OCI-LY7 (cell line): Measurements from ENCODE around the gene NPIPB2. TPM values are rescaled to one million over a fixed set of nuclear protein-coding genes. Genes with fewer than 3 reads are reported as not detected.

ENCODE experiments used
- BruUV-seq: library from RNA; stranded (reverse); fragments of 400-500 nt; replicated peaks from 2 replicates; lab custom pipeline; 2021; lab: Mats Ljungman, UMichigan
- CTCF ChIA-PET: fragments of 300-600 bp; sonication (Branson Sonifier 250); formaldehyde crosslinking; loops from one replicate; lab custom pipeline; 2022; ENCODE audit warnings: antibody characterized with exemption; ENCODE audit not compliant: unreplicated experiment; lab: Charles Lee
- POLR2A ChIA-PET: fragments of 300-600 bp; sonication (Branson Sonifier 250); formaldehyde crosslinking; loops from one replicate; lab custom pipeline; 2022; ENCODE audit warnings: antibody characterized with exemption; lab: Charles Lee
- DNase-seq: peaks from one replicate; pipeline ENCODE4 v3.0.0-alpha.2; 2015; ENCODE audit warnings: low spot score
- H2AFZ ChIP-seq: fragments of 200-600 bp; sonication (generic), shearing (Covaris generic); 2 replicates; pipeline ENCODE4 v1.6.1; 2014; ENCODE audit warnings: mild to moderate bottlenecking, antibody characterized with exemption, low read length, moderate library complexity
- H3K27ac ChIP-seq: fragments of 200-600 bp; sonication (generic); 2 replicates; pipeline ENCODE4 v1.5.1; 2014; ENCODE audit warnings: mixed run types, low read depth, mild to moderate bottlenecking, moderate library complexity, low read length, inconsistent platforms; ENCODE audit not compliant: poor library complexity, severe bottlenecking
- H3K36me3 ChIP-seq: fragments of 200-600 bp; sonication (generic); 2 replicates; pipeline ENCODE4 v1.6.1; 2014; ENCODE audit warnings: mild to moderate bottlenecking, antibody characterized with exemption, low read length, moderate library complexity, mixed read lengths; ENCODE audit not compliant: insufficient read depth
- H3K4me1 ChIP-seq: fragments of 200-600 bp; sonication (generic); 2 replicates; pipeline ENCODE4 v1.5.1; 2014; ENCODE audit warnings: mild to moderate bottlenecking, low read length; ENCODE audit not compliant: insufficient read depth, poor library complexity, severe bottlenecking
- H3K4me2 ChIP-seq: fragments of 200-600 bp; sonication (generic); 2 replicates; pipeline ENCODE4 v1.6.1; 2014; ENCODE audit warnings: mild to moderate bottlenecking, low read length
- H3K4me3 ChIP-seq: fragments of 200-600 bp; sonication (generic); 2 replicates; pipeline ENCODE4 v1.5.1; 2014; ENCODE audit warnings: mild to moderate bottlenecking, low read depth, low read length; ENCODE audit not compliant: poor library complexity, severe bottlenecking
- H3K79me2 ChIP-seq: fragments of 200-600 bp; sonication (generic); 2 replicates; pipeline ENCODE4 v1.6.1; 2016; ENCODE audit warnings: low read depth, mild to moderate bottlenecking, low read length, moderate library complexity, mixed read lengths; ENCODE audit not compliant: insufficient read depth
- H3K9me2 ChIP-seq: fragments of 200-600 bp; sonication (generic); 2 replicates; pipeline ENCODE4 v1.6.1; 2016; ENCODE audit warnings: mild to moderate bottlenecking, low read length, mixed read lengths; ENCODE audit not compliant: insufficient read depth
- H3K9me3 ChIP-seq: fragments of 200-600 bp; sonication (generic); 2 replicates; pipeline ENCODE4 v1.6.1; 2014; ENCODE audit warnings: mild to moderate bottlenecking, mixed run types, low read length, mixed read lengths
- H4K20me1 ChIP-seq: fragments of 200-600 bp; sonication (generic); 2 replicates; pipeline ENCODE4 v1.6.1; 2014; ENCODE audit warnings: mild to moderate bottlenecking, antibody characterized with exemption, low read length, moderate library complexity, mixed read lengths; ENCODE audit not compliant: insufficient read depth
- CTCF ChIP-seq: fragments of 200-600 bp; sonication (generic); conservative IDR thresholded peaks from 2 replicates; pipeline ENCODE4 v1.5.1; 2014; ENCODE audit warnings: mild to moderate bottlenecking, antibody characterized with exemption, low read length, moderate library complexity, mixed read lengths
- EZH2phosphoT487 ChIP-seq: fragments of 200-600 bp; sonication (generic); IDR thresholded peaks from 2 replicates; pipeline ENCODE4 v1.6.1; 2018; ENCODE audit warnings: low read depth, borderline replicate concordance, mild to moderate bottlenecking, mixed run types, antibody characterized with exemption, low read length, moderate library complexity, mixed read lengths
- intact Hi-C: fragments of 100-400 bp; cut with micrococcal nuclease; formaldehyde crosslinking; loops from one replicate; pipeline ENCODE4 v1.10.0; 2022; ENCODE audit not compliant: unreplicated experiment
- total RNA-seq, 2 experiments: library from RNA; depleted of rRNA in 1 of 2; stranded (reverse); fragments of >200 nt in 1 of 2; shearing (Covaris generic) in 1 of 2; gene quantifications; 2 replicates each; pipeline ENCODE4 v1.2.3, GENCODE V29; 2014 to 2022

The NPIPB2 gene
- total RNA-seq, 2 experiments from 2014 or later, result 7.5 to 35.9 TPM

GRCh38 chr16:11986521-11987057 lies 44.7 kb upstream of the NPIPB2 start:
- no peak for DNase-seq
- Histone ChIP-seq H3K27ac (no peak overlapping the region), H3K9me2 (no peaks in the 10 kb centered on the region), H3K4me3 (no peak overlapping the region), H4K20me1 (no peaks in the 10 kb centered on the region), H3K9me3 (no peaks in the 10 kb centered on the region), H2AFZ (no peak overlapping the region), H3K4me1 (no peaks in the 10 kb centered on the region), H3K4me2 (no peak overlapping the region), H3K79me2 (no peaks in the 10 kb centered on the region), H3K36me3 (no peaks in the 10 kb centered on the region)
- intact Hi-C loops, result no loop called here
- ChIA-PET POLR2A (no interaction called here), CTCF (interaction anchor here (1.7 kb wide), 1 partner anchor 10 kb away, joined by 4 read pairs; the partner anchor contains the start of gene SNX29)
- TF ChIP-seq CTCF (no peak), EZH2phosphoT487 (no peak)
- no TSS peak for BruUV-seq

DNA sequence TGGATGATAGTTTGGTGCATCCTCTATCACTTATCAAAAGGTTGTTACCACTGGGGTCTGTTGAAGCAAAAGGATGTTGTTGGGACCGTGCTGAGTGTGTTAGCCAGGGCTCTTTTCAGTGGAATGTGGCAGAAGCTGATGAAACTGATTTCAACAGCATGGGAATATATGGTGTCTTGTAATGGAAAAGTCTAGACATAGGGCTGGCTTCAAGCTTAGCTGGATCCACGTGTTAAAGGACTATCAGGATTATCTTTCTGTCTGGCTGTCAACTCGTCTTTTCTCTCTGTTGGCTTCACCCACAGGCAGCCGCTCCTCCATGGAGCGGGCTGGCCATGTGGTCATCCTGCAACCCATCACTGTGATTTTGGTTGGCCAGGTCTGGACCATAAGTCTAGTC lies 43.4 kb upstream of the NPIPB2 start:
- H3K36me3 ChIP-seq, result no peaks in the 10 kb centered on the region
- TF ChIP-seq EZH2phosphoT487 (no peak), CTCF (no peak)
- H3K4me1 ChIP-seq, result peaks cover 7% of the 10 kb centered on the region
- H3K4me2 ChIP-seq, result no peak overlapping the region
- POLR2A ChIA-PET, result no interaction called here
- H2AFZ ChIP-seq, result no peak overlapping the region
- DNase-seq, result no peak
- no peaks in the 10 kb centered on the region for H3K9me3 ChIP-seq
- H3K4me3 ChIP-seq, result no peak overlapping the region
- no TSS peak for BruUV-seq
- no peaks in the 10 kb centered on the region for H4K20me1 ChIP-seq
- H3K9me2 ChIP-seq, result no peaks in the 10 kb centered on the region
- CTCF ChIA-PET, result interaction anchor here (1.7 kb wide), 1 partner anchor 8 kb away, joined by 4 read pairs; the partner anchor contains the start of gene SNX29
- H3K79me2 ChIP-seq, result 0 out of 2 replicates have a peak, but pooled peaks cover 3% of the 10 kb centered on the region
- intact Hi-C loops, result no loop called here
- H3K27ac ChIP-seq, result no peak overlapping the region

GRCh38 chr16:11980136-11980844 lies 38.4 kb upstream of the NPIPB2 start:
- ChIA-PET POLR2A (no interaction called here), CTCF (no interaction called here)
- H2AFZ ChIP-seq, result no peak overlapping the region
- intact Hi-C loops, result loop anchor here (2.0 kb wide), 1 partner anchor 25 kb away; no protein-coding TSS in a partner anchor
- H3K4me2 ChIP-seq, result peak overlapping the region; percentile 25
- H4K20me1 ChIP-seq, result no peaks in the 10 kb centered on the region
- BruUV-seq, result no TSS peak
- no peak for DNase-seq
- H3K9me2 ChIP-seq, result no peaks in the 10 kb centered on the region
- H3K9me3 ChIP-seq, result no peaks in the 10 kb centered on the region
- peaks cover 46% of the 10 kb centered on the region for H3K4me1 ChIP-seq
- H3K36me3 ChIP-seq, result no peaks in the 10 kb centered on the region
- H3K4me3 ChIP-seq, result no peak overlapping the region
- TF ChIP-seq EZH2phosphoT487 (no peak), CTCF (no peak)
- H3K27ac ChIP-seq, result no peak overlapping the region
- peaks cover 34% of the 10 kb centered on the region; the same call in 1 of the 2 replicates for H3K79me2 ChIP-seq
